LNCAP (cell line): ENCODE measurements around the gene MZB1.

Source experiments
- TF ChIP-seq, protein P1 (sequence below): fragments of 450-650 bp; IDR thresholded peaks from 2 replicates; pipeline ENCODE4 v1.5.1; 2017; ENCODE audit warnings: mild to moderate bottlenecking

The MZB1 gene

DNA sequence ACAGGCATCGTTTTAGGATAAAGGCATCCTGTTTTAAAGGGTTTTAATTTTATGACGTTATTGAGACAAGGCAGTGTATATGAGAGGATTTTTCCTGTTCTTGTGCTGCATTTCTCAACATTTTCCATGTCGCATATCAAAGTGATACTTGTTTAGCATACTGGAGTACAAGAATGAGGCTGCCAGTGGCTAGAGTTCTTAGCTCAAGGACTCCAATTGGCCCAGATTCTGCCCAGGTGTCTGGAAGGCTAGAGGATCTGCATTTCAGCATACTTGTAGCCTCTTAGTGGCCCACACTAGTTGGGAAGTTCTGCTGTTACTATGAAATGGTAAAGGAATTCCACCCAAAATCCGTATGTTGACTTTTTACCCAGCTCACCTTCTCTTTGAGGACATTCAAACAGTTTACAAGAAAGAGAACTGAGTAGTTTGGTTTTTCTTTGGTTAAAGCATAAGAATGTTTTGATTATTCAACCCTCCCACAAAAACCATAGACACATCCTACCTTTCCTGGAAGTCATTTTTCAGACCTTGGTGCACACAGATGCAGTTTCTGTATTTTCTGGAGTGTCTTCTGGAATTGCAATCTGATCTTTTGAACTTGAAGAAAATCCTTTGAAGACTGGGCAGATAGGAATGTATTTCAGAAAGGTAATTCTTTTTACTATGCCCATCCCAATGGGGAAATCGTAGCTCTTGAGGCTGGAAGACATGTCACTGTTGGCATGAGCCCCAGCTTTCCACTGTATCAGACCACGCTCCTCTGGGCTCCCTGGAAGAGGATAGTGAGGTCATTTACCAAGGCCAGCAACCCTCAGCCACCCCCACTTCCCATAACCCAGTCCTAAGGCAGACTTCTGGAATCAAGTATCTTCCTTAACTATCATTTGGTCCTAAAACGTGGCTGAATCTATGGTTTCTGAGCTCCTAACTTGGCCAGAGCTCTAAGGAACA lies 18.0 kb downstream of the MZB1 start:
- TF ChIP-seq, protein P1, sequence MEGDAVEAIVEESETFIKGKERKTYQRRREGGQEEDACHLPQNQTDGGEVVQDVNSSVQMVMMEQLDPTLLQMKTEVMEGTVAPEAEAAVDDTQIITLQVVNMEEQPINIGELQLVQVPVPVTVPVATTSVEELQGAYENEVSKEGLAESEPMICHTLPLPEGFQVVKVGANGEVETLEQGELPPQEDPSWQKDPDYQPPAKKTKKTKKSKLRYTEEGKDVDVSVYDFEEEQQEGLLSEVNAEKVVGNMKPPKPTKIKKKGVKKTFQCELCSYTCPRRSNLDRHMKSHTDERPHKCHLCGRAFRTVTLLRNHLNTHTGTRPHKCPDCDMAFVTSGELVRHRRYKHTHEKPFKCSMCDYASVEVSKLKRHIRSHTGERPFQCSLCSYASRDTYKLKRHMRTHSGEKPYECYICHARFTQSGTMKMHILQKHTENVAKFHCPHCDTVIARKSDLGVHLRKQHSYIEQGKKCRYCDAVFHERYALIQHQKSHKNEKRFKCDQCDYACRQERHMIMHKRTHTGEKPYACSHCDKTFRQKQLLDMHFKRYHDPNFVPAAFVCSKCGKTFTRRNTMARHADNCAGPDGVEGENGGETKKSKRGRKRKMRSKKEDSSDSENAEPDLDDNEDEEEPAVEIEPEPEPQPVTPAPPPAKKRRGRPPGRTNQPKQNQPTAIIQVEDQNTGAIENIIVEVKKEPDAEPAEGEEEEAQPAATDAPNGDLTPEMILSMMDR, result no peak

DNA sequence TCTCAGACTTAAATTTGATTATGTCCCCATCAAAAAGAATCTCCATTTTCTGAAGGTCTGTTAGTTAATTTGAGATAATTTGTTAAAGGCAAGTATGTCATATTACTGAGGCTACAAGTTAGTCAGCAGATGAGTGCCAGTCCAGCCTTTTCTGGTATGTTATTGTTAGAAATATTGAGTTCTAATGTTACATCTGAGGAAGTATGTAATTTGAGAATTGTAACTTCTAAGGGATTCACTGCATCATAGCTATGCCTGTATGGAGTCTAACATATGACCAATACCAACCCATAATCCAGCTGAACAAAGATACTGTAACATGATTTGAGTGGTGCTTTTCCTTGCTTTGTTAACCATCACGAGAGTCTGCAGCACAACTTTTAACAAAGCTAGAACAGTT lies 20.5 kb downstream of the MZB1 start:
- TF ChIP-seq, protein P1, result no peak

DNA sequence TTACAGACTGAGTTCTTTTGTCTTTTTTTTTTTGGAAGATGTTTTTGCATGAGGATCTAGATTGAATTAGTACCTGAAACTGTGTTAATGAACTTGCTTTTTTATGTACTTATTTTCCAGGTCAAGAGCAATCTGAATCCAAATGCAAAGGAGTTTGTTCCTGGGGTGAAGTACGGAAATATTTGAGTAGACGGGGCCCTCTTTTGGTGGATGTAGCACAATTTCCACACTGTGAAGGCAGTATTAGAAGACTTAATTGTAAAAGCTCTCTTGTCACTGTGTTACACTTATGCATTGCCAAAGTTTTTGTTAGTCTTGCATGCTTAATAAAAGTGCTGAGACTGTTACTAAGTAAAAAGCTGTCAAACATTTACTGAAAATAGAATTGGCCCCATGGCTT lies 21.1 kb downstream of the MZB1 start:
- TF ChIP-seq, protein P1, result no peak

- TF ChIP-seq, protein P1, result no peak
Measured at GRCh38 chr5:139364466-139364865, 25.2 kb downstream of the MZB1 start.

DNA sequence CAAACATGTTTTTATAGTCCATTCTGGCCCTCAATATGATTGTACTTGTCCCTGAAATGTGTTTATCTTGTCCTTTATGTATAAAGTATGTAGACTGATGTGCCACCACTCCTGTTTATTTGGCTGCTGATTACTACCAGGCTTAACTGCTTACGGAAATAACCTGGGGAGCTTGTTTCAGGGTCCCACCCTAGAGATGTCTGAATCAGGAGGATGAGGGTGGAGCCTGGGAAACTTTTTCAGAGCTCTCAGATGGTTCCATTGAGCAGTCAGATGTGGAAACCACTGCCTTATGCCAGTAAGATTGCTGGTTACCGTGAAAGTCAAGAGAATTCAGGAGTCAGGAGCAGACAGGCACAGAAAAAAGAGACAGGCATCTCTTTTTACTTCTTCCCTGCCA lies 25.8 kb downstream of the MZB1 start:
- TF ChIP-seq, protein P1, result no peak

DNA sequence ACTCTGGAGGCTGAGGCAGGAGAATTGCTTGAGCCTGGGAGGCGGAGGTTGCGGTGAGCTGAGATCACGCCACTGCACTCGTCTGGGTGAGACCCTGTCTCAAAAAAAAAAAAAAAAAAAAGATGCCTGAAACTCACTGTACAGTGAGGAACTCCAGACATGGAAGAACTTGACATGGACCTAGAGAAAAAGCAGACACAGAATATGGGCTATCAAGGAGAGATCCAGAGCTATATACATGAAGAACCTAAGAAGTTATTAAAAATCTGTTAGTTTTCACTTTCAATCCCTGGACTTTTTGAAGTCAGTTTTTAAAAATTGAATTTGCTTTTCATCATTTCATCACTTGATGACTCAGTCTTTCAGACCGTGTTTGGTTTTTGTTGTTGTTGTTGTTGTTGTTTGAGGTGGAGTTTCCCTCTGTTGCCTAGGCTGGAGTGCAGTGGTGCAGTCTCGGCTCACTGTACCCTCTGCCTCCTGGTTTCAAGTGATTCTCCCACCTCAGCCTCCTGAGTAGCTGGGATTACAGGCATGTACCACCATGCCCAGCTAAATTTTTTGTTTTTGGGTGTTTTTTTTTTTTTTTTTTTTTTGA lies 27.8 kb downstream of the MZB1 start:
- TF ChIP-seq, protein P1, result no peak

DNA sequence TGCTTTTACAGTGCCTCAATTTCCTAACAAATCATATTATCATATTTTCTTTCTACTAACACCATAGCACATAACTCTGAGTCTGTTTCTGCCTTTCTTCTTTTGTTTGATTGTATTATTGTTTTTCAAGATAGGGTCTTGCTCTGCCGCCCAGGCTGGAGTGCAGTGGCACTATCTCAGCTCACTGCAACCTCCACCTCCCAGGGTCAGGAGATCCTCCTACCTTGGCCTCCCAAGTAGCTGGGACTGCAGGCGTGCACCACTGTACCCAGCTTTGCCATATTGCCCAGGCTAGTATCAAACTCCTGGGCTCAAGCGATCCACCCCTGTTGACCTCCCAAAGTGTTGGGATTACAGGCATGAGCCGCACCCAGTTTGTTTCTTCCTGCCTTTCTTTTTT lies 29.3 kb downstream of the MZB1 start:
- TF ChIP-seq, protein P1, result no peak
